ENCODE measurements around the gene CACNA1I.

DNA sequence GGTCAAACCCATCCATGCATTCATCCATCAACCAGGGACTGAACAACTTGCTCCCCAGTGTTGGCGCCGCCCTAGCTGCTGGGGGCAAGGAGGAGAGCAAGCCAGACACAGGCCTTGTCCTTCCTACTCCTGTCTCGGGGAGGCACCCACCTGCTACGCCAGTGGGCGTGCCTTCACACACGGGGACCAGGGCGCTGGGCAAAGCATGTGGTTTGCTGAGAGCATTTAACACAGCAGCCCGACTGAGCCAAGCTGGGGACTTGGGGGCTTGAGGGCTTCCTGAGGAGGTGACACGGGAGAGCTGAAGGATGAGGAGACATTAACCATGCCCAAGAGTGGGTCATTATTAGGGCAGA is 30.6 kb downstream of the CACNA1I start:
- TF ChIP-seq EZH2 (IDR thresholded peaks at IDR 0.05; ENCODE audit: borderline replicate concordance, insufficient read depth, low read depth, low read length, poor library complexity, severe bottlenecking) = no peak
- TF ChIP-seq, protein P1, sequence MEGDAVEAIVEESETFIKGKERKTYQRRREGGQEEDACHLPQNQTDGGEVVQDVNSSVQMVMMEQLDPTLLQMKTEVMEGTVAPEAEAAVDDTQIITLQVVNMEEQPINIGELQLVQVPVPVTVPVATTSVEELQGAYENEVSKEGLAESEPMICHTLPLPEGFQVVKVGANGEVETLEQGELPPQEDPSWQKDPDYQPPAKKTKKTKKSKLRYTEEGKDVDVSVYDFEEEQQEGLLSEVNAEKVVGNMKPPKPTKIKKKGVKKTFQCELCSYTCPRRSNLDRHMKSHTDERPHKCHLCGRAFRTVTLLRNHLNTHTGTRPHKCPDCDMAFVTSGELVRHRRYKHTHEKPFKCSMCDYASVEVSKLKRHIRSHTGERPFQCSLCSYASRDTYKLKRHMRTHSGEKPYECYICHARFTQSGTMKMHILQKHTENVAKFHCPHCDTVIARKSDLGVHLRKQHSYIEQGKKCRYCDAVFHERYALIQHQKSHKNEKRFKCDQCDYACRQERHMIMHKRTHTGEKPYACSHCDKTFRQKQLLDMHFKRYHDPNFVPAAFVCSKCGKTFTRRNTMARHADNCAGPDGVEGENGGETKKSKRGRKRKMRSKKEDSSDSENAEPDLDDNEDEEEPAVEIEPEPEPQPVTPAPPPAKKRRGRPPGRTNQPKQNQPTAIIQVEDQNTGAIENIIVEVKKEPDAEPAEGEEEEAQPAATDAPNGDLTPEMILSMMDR (IDR thresholded peaks at IDR 0.05) = no peak

Measured in B cell (primary cell).